Glomerular visceral epithelial cell (primary cell): ENCODE data around the gene MT1B.

ENCODE experiments used
- DNase-seq: peaks from one replicate; pipeline ENCODE4 v3.0.0-alpha.2; 2016; ENCODE audit errors: extremely low spot score

Gene MT1B

GRCh38 chr16:56651586-56651985, at the start of gene MT1B:
Gene MT1B (plus strand): TSS chr16:56651886. CDS start chr16:56651954, 68 bp downstream.
- DNase-seq: no peak

GRCh38 chr16:56603589-56603988, 48.1 kb upstream of the MT1B start:
- peak; percentile 48 for DNase-seq

- DNase-seq: no peak
Observed at GRCh38 chr16:56604966-56605365, 46.7 kb upstream of the MT1B start.

- no peak for DNase-seq
Observed at GRCh38 chr16:56605475-56605874, 46.2 kb upstream of the MT1B start.

GRCh38 chr16:56606071-56606475, 45.6 kb upstream of the MT1B start:
- DNase-seq: peak; percentile 70

- DNase-seq: peak; percentile 67
Observed at GRCh38 chr16:56606476-56607108, 45.1 kb upstream of the MT1B start.

- peak; percentile 96 for DNase-seq
Observed at GRCh38 chr16:56607109-56607618, 44.5 kb upstream of the MT1B start.

- DNase-seq: no peak
Observed at GRCh38 chr16:56607675-56608042, 44.0 kb upstream of the MT1B start.

GRCh38 chr16:56608043-56608875, 43.4 kb upstream of the MT1B start, which contains the start of gene MT2A:
Gene MT2A (plus strand): TSS chr16:56608584. CDS start chr16:56608656, 72 bp downstream.
- peak; percentile 97 for DNase-seq

GRCh38 chr16:56608876-56609462, 42.7 kb upstream of the MT1B start:
- no peak for DNase-seq

GRCh38 chr16:56609463-56609921, 42.2 kb upstream of the MT1B start:
- DNase-seq: peak; percentile 79

- DNase-seq: peak; percentile 78
Observed at GRCh38 chr16:56610017-56610608, 41.6 kb upstream of the MT1B start.

- no peak for DNase-seq
Observed at GRCh38 chr16:56610609-56611111, 41.0 kb upstream of the MT1B start.

- peak; percentile 55 for DNase-seq
Observed at GRCh38 chr16:56611281-56611833, 40.3 kb upstream of the MT1B start.

GRCh38 chr16:56613706-56614105, 38.0 kb upstream of the MT1B start:
- no peak for DNase-seq

GRCh38 chr16:56614549-56614991, 37.1 kb upstream of the MT1B start:
- DNase-seq: peak; percentile 85

GRCh38 chr16:56615353-56615752, 36.3 kb upstream of the MT1B start:
- DNase-seq: peak; percentile 36

- no peak for DNase-seq
Observed at GRCh38 chr16:56616608-56617211, 35.0 kb upstream of the MT1B start.

GRCh38 chr16:56617212-56618085, 34.2 kb upstream of the MT1B start:
- peak; percentile 65 for DNase-seq

- DNase-seq: no peak
Observed at GRCh38 chr16:56618138-56618537, 33.5 kb upstream of the MT1B start.
